ENCODE results near the gene PHLDB1. TPM values are rescaled to one million over a fixed set of nuclear protein-coding genes. Genes with fewer than 3 reads are reported as not detected.
"Not testable (repeated sequence)": the region's sequence is repeated elsewhere in the genome, so short reads cannot be mapped to it uniquely, and the experiment has no call there.

The PHLDB1 gene
- total RNA-seq, 1 donor from 2014 or later: 71.8 TPM

- ATAC-seq (peak; percentile 94 to 95), DNase-seq (peak; percentile 85)
- intact Hi-C loops (cut with DNase I): no loop called here
Observed at GRCh38 chr11:118572061-118572980, 35.1 kb upstream of the PHLDB1 start, which contains the start of gene ARCN1. Gene ARCN1 (plus strand): TSS chr11:118572409. CDS start chr11:118572548, 139 bp downstream.

GRCh38 chr11:118572981-118573550 lies 34.3 kb upstream of the PHLDB1 start:
- Histone ChIP-seq H3K4me1 (peaks cover 45% of the 10 kb centered on the region), H3K27ac (peak overlapping the region; percentile 99), H3K4me3 (peak overlapping the region; percentile 99), H3K27me3 (ENCODE audit: low read depth) (no peaks in the 10 kb centered on the region), H3K36me3 (no peaks in the 10 kb centered on the region), H3K9me3 (no peaks in the 10 kb centered on the region)
- no peak for TF ChIP-seq CTCF (IDR thresholded peaks at IDR 0.05)
- DNase-seq (no peak), ATAC-seq (peak; percentile 38 to 46)
- intact Hi-C loops (cut with DNase I): no loop called here

More at GRCh38 chr11:118572061-118572980, 35.1 kb upstream of the PHLDB1 start, which contains the start of gene ARCN1:
- peaks cover 38% of the 10 kb centered on the region for H3K4me1 ChIP-seq
- TF ChIP-seq CTCF (IDR thresholded peaks at IDR 0.05): no peak
- peak within 1 kb of the TSS; percentile 99 for H3K4me3 ChIP-seq
- H3K27ac ChIP-seq: peak within 1 kb of the TSS; percentile 99
- H3K9me3 ChIP-seq: no peaks in the 10 kb centered on the region
- H3K27me3 ChIP-seq (ENCODE audit: low read depth): no peaks in the 10 kb centered on the region
- no peaks in the 10 kb centered on the region for H3K36me3 ChIP-seq

GRCh38 chr11:118574636-118575035 lies 32.8 kb upstream of the PHLDB1 start:
- DNase-seq (no peak), ATAC-seq (no peak)
- Histone ChIP-seq H3K9me3 (no peaks in the 10 kb centered on the region), H3K27me3 (ENCODE audit: low read depth) (no peaks in the 10 kb centered on the region), H3K4me3 (peak overlapping the region; percentile 99), H3K4me1 (peaks cover 51% of the 10 kb centered on the region), H3K36me3 (no peaks in the 10 kb centered on the region), H3K27ac (no peak overlapping the region)
- intact Hi-C loops (cut with DNase I): no loop called here
- TF ChIP-seq CTCF (IDR thresholded peaks at IDR 0.05): no peak

GRCh38 chr11:118577995-118578394 lies 29.4 kb upstream of the PHLDB1 start:
- H3K27me3 ChIP-seq (ENCODE audit: low read depth); DNase-seq; intact Hi-C loops (cut with DNase I); H3K9me3 ChIP-seq; ATAC-seq; H3K4me3 ChIP-seq; H3K27ac ChIP-seq: not testable (repeated sequence)
- Histone ChIP-seq H3K4me1 (peaks cover 58% of the 10 kb centered on the region), H3K36me3 (peaks cover 21% of the 10 kb centered on the region)

- Histone ChIP-seq H3K36me3 (peaks cover 52% of the 10 kb centered on the region), H3K4me3 (no peak overlapping the region), H3K4me1 (peaks cover 27% of the 10 kb centered on the region), H3K27me3 (ENCODE audit: low read depth) (no peaks in the 10 kb centered on the region), H3K27ac (no peak overlapping the region), H3K9me3 (no peaks in the 10 kb centered on the region)
- intact Hi-C loops (cut with DNase I): no loop called here
- no peak for ATAC-seq
- no peak for TF ChIP-seq CTCF (IDR thresholded peaks at IDR 0.05)
- no peak for DNase-seq
Observed at GRCh38 chr11:118581057-118581456, 26.4 kb upstream of the PHLDB1 start.

GRCh38 chr11:118587952-118588351 lies 19.5 kb upstream of the PHLDB1 start:
- no peaks in the 10 kb centered on the region for H3K4me1 ChIP-seq
- DNase-seq: no peak

More at GRCh38 chr11:118587952-118588351, 19.5 kb upstream of the PHLDB1 start:
- ATAC-seq: no peak
- Histone ChIP-seq H3K9me3 (no peaks in the 10 kb centered on the region), H3K27ac (no peak overlapping the region), H3K4me3 (no peak overlapping the region), H3K27me3 (ENCODE audit: low read depth) (no peaks in the 10 kb centered on the region), H3K36me3 (peaks cover 100% of the 10 kb centered on the region)
- TF ChIP-seq CTCF (IDR thresholded peaks at IDR 0.05): no peak
- intact Hi-C loops (cut with DNase I): no loop called here

Data from lower lobe of right lung (tissue), 2 donors.